ENCODE measurements around the gene RNU6-7.

Gene RNU6-7

DNA sequence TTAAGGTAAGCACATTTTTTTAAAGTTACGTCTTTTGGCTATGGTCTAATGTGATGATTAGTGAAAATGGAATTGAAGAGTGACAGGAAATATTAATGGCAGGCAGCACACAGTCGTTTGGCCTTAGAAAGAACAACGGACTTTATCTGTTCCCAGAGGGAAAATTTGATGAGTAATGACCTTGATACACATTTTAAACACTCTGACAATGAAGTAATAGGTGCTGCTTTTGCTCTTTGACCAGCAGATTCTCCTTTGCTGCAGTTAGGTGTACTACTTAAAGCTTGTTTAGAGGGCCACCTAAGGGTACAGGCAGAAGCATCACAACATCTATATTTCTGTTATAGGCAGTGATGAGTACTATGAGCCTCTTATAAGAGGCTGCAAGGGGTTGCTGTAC is 28.3 kb downstream of the RNU6-7 start:
- TF ChIP-seq, protein P1, sequence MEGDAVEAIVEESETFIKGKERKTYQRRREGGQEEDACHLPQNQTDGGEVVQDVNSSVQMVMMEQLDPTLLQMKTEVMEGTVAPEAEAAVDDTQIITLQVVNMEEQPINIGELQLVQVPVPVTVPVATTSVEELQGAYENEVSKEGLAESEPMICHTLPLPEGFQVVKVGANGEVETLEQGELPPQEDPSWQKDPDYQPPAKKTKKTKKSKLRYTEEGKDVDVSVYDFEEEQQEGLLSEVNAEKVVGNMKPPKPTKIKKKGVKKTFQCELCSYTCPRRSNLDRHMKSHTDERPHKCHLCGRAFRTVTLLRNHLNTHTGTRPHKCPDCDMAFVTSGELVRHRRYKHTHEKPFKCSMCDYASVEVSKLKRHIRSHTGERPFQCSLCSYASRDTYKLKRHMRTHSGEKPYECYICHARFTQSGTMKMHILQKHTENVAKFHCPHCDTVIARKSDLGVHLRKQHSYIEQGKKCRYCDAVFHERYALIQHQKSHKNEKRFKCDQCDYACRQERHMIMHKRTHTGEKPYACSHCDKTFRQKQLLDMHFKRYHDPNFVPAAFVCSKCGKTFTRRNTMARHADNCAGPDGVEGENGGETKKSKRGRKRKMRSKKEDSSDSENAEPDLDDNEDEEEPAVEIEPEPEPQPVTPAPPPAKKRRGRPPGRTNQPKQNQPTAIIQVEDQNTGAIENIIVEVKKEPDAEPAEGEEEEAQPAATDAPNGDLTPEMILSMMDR (IDR thresholded peaks at IDR 0.05; ENCODE audit: low read length, missing control alignments), result no peak
- H3K4me3 ChIP-seq (replicated peaks; ENCODE audit: low read depth, low read length), result no peak overlapping the region
- peak; percentile 34 for DNase-seq (ENCODE audit: low read depth)

DNA sequence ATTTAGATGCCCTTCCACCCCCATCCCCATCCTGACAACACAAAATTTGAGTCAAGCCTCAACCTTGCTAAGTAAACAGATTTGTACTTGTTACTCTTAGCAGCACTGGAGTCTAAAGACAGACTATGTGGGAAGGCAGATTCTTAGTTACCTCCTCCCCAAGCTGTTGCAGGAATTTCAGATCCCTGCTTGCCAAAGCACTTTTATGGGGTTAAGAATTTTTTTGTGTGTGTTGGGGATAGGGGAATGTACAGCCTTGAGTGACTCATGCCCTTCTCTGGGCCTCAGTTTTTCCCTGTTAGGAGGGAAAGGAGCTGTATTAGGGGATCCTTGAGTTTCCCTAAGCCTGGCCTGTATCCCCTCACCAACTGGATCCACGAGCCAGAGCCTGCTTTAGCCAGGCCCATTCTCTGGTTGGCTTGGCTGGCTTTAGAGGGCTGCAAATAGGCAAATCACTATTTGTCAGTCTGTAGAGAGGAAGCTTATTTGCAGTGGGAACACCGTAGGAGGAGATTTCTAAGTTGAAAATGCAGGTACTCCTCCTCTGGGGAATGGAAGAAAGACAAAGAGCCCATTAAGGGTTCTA is 28.9 kb downstream of the RNU6-7 start:
- no peak overlapping the region for H3K4me3 ChIP-seq (replicated peaks; ENCODE audit: low read depth, low read length)
- peak; percentile 58 for DNase-seq (ENCODE audit: low read depth)
- TF ChIP-seq, protein P1 (IDR thresholded peaks at IDR 0.05; ENCODE audit: low read length, missing control alignments), result no peak

DNA sequence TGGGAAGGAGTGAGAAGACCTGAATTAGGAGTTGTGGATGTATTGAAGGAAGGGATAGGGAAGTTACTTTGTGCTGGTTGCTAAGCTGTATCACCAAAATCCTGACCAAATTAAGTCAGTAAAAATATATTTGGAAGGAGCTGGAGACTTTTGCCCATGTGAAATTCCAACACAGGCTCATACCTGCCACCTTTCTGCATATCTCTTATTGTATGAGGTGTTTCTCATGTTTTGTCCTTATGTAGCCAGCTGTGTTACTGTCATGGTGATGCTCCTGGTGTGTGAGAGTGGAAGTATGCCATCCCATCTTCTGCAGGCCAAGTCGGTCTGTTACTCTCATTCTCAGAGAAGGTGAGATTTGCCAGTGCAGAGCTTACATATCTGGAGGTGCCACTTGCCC is 30.6 kb downstream of the RNU6-7 start:
- TF ChIP-seq, protein P1 (IDR thresholded peaks at IDR 0.05; ENCODE audit: low read length, missing control alignments), result no peak
- DNase-seq (ENCODE audit: low read depth), result no peak
- H3K4me3 ChIP-seq (replicated peaks; ENCODE audit: low read depth, low read length), result no peak overlapping the region

DNA sequence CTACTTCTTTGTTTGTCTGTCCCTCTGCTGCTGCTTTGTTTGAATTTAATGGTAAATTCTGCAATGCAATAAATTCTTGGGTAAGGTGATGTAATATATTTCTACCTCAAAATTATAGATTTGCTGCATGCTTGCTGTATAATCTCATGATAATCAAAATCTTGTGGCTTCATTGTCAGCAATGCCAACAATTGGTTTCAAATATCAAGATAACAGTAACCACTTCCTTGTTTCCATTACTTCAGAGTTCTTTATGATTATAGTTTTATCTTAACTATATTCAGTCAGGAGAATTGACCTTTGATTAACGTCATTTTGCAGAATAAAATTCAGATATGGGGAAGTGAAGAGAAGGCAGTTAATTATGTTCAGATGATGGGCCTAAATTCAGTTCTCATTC is 31.4 kb downstream of the RNU6-7 start:
- TF ChIP-seq, protein P1 (IDR thresholded peaks at IDR 0.05; ENCODE audit: low read length, missing control alignments), result no peak
- DNase-seq (ENCODE audit: low read depth), result no peak

DNA sequence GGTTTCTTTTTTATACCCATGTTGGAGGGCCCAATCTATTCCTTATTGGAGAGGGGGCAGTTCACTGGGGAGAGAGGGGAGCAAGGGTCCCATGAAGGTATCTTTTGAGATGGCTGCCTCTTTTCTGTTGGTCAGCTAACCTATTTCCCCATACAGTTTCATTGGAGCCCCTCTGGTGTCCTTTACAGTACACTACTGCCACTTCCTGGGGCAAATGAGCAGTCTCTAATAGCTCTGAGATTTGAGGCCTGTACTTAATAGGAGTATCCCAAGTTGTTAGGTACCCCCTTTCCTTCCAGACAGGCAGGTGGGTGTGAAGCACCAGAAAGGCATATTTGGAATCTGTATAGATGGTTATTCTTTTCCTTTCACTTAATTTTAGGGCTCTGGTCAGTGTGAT is 42.6 kb downstream of the RNU6-7 start:
- TF ChIP-seq, protein P1 (IDR thresholded peaks at IDR 0.05; ENCODE audit: low read length, missing control alignments), result peak; percentile 12

More for the DNA sequence above, 31.4 kb downstream of the RNU6-7 start:
- H3K4me3 ChIP-seq (replicated peaks; ENCODE audit: low read depth, low read length), result no peak overlapping the region

DNA sequence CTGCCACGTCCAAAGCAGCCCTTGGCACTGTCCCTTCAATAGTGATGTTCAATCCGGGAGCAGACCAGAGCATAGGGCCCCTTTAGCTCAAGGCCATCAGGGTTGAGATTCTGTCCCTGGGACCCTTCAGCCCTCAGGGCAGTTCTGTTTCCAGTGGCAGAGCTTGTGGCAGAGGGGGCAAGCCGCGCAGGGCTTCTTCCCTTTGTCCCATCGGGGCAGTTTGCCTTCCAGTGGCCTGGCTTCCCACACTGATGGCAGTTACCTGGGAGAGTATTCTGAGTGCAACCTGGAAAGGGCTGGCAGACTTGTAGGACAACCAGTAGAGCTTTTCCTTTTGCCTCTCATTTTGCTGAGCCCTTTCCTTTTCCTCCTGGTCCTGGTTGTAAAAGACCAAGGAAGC is 44.9 kb downstream of the RNU6-7 start:
- no peak overlapping the region for H3K4me3 ChIP-seq (replicated peaks; ENCODE audit: low read depth, low read length)
- TF ChIP-seq, protein P1 (IDR thresholded peaks at IDR 0.05; ENCODE audit: low read length, missing control alignments), result no peak
- DNase-seq (ENCODE audit: low read depth), result no peak

More for the DNA sequence above, 42.6 kb downstream of the RNU6-7 start:
- H3K4me3 ChIP-seq (replicated peaks; ENCODE audit: low read depth, low read length), result no peak overlapping the region
- DNase-seq (ENCODE audit: low read depth), result peak; percentile 19

DNA sequence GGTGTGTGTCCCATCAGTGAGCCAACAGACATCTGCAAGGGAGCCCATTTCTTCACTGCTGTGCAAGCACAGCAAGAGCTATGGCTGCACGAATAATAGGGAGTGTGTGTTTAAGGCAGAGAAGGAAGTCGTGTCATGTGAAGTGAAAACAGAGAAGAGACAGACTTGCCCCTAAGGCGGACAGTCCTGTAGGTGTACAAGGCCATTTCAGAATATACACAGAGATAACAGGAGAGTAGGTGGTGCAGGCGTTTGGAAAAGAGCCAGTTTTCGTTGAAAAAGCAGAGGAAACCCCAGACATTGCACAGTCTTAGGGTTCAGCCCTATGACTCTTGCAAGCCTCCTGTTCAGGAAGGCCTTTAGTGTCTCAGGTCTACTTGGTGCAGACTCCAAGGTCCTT is 47.5 kb downstream of the RNU6-7 start:
- H3K4me3 ChIP-seq (replicated peaks; ENCODE audit: low read depth, low read length), result no peak overlapping the region
- no peak for DNase-seq (ENCODE audit: low read depth)
- TF ChIP-seq, protein P1 (IDR thresholded peaks at IDR 0.05; ENCODE audit: low read length, missing control alignments), result no peak

All from fibroblast of pulmonary artery (primary cell).